Endodermal cell (in vitro differentiated cells): ENCODE data around the gene BAIAP2. TPM values are rescaled to one million over a fixed set of nuclear protein-coding genes. Genes with fewer than 3 reads are reported as not detected.

Source experiments
- DNase-seq: peaks from one replicate; pipeline ENCODE4 v3.0.0-alpha.2; 2017
- H3K27ac ChIP-seq: 2 replicates; pipeline ENCODE4 v1.5.1; 2013; ENCODE audit warnings: mild to moderate bottlenecking, low read depth, low read length, moderate library complexity
- H3K27me3 ChIP-seq: 2 replicates; pipeline ENCODE4 v1.6.1; 2013; ENCODE audit warnings: mild to moderate bottlenecking, low read length, moderate library complexity; ENCODE audit not compliant: insufficient read depth, control insufficient read depth, poor library complexity, severe bottlenecking
- H3K36me3 ChIP-seq: 2 replicates; pipeline ENCODE4 v1.7.0; 2013; ENCODE audit warnings: mild to moderate bottlenecking, low read length, moderate library complexity; ENCODE audit not compliant: control insufficient read depth, insufficient read depth
- H3K4me1 ChIP-seq: one replicate; pipeline ENCODE4 v1.7.0; 2013; ENCODE audit warnings: low read length; ENCODE audit not compliant: control insufficient read depth, insufficient read depth
- H3K4me3 ChIP-seq: 2 replicates; pipeline ENCODE4 v1.5.1; 2013; ENCODE audit warnings: mild to moderate bottlenecking, low read length, moderate library complexity
- H3K9ac ChIP-seq: 2 replicates; pipeline ENCODE4 v1.6.1; 2013; ENCODE audit warnings: mild to moderate bottlenecking, low read length, moderate library complexity; ENCODE audit not compliant: poor library complexity, severe bottlenecking; ENCODE audit errors: extremely low read depth
- H3K9me3 ChIP-seq: 2 replicates; pipeline ENCODE4 v1.6.1; 2013; ENCODE audit warnings: mild to moderate bottlenecking, low read length, moderate library complexity; ENCODE audit not compliant: control insufficient read depth
- H3K27ac Mint-ChIP-seq: 2 replicates; pipeline ENCODE4 v1.8.0; 2020; ENCODE audit warnings: mixed read lengths
- H3K27me3 Mint-ChIP-seq: 2 replicates; pipeline ENCODE4 v1.8.0; 2021; ENCODE audit warnings: mild to moderate bottlenecking, mixed read lengths; ENCODE audit not compliant: insufficient read depth
- H3K36me3 Mint-ChIP-seq: 2 replicates; pipeline ENCODE4 v1.8.0; 2020; ENCODE audit warnings: low read depth, mixed read lengths
- H3K4me1 Mint-ChIP-seq: 2 replicates; pipeline ENCODE4 v1.8.0; 2020; ENCODE audit warnings: mixed read lengths
- H3K4me3 Mint-ChIP-seq: 2 replicates; pipeline ENCODE4 v1.8.0; 2020; ENCODE audit warnings: mild to moderate bottlenecking, moderate library complexity, mixed read lengths
- H3K9me3 Mint-ChIP-seq: 2 replicates; pipeline ENCODE4 v1.8.0; 2020; ENCODE audit warnings: mild to moderate bottlenecking, mixed read lengths
- CTCF ChIP-seq: fragments of 200-600 bp; sonication (generic); conservative IDR thresholded peaks from 2 replicates; pipeline ENCODE4 v1.5.0; 2021; ENCODE audit warnings: antibody characterized with exemption, mild to moderate bottlenecking
- whole genome bisulfite sequencing, 2 experiments: methylation state at CpG; one replicate each; pipeline versions ENCODE4 v1.1.5 to v1.1.7; 2013; ENCODE audit warnings: missing lambda C conversion rate in 2 of 2, mixed read lengths in 1 of 2; ENCODE audit not compliant: insufficient coverage in 1 of 2, insufficient read length in 1 of 2; 5-methylcytosine and 5-hydroxymethylcytosine counted together
- total RNA-seq, 2 donors: library from RNA; stranded (reverse); fragmentation: NEBNext Ultra II Directional in 1 of 2; extraction: Animal tissue kit (Norgen Biotek cat#: 25700) in 1 of 2; gene quantifications; 2 replicates in 1 of 2; 3 replicates in 1 of 2; pipeline ENCODE4 v1.2.1, GENCODE V29; 2021

The BAIAP2 gene
- total RNA-seq, 2 donors from 2014 or later: 24.9 to 32.7 TPM

GRCh38 chr17:81003711-81004475 lies 31.1 kb upstream of the BAIAP2 start:
- WGBS, 2 experiments: 6 to 13% methylated on average over 30 to 67 of the region's 72 CpGs
- Mint-ChIP-seq H3K4me1 (peaks cover 3% of the 10 kb centered on the region), H3K9me3 (no peaks in the 10 kb centered on the region), H3K27me3 (peaks cover 63% of the 10 kb centered on the region), H3K27ac (no peak overlapping the region), H3K36me3 (peaks cover 7% of the 10 kb centered on the region), H3K4me3 (peak overlapping the region; percentile 15)
- no peak overlapping the region for H3K27ac ChIP-seq
- H3K27me3 ChIP-seq: peaks cover 59% of the 10 kb centered on the region
- no peaks in the 10 kb centered on the region for H3K9me3 ChIP-seq
- no peaks in the 10 kb centered on the region for H3K4me1 ChIP-seq
- no peak for DNase-seq
- no peak overlapping the region for H3K9ac ChIP-seq
- no peak overlapping the region for H3K4me3 ChIP-seq
- H3K36me3 ChIP-seq: peaks cover 10% of the 10 kb centered on the region
- no peak for TF ChIP-seq CTCF

GRCh38 chr17:81006891-81007290 lies 28.1 kb upstream of the BAIAP2 start:
- WGBS, 2 experiments: 69 to 84% methylated on average over 4 to 10 of the region's 10 CpGs
- no peak overlapping the region for H3K9ac ChIP-seq
- DNase-seq: no peak
- H3K9me3 ChIP-seq: peaks cover 18% of the 10 kb centered on the region
- no peak overlapping the region for H3K4me3 ChIP-seq
- Mint-ChIP-seq H3K4me1 (peaks cover 3% of the 10 kb centered on the region), H3K4me3 (no peak overlapping the region), H3K9me3 (peaks cover 19% of the 10 kb centered on the region), H3K27me3 (peaks cover 64% of the 10 kb centered on the region), H3K36me3 (no peaks in the 10 kb centered on the region), H3K27ac (no peak overlapping the region)
- H3K27ac ChIP-seq: no peak overlapping the region
- H3K4me1 ChIP-seq: no peaks in the 10 kb centered on the region
- H3K36me3 ChIP-seq: no peaks in the 10 kb centered on the region
- H3K27me3 ChIP-seq: peaks cover 59% of the 10 kb centered on the region
- TF ChIP-seq CTCF: no peak

GRCh38 chr17:81008140-81008539 lies 26.8 kb upstream of the BAIAP2 start:
- Mint-ChIP-seq H3K27me3 (peaks cover 51% of the 10 kb centered on the region), H3K4me3 (no peak overlapping the region), H3K36me3 (peaks cover 2% of the 10 kb centered on the region), H3K27ac (no peak overlapping the region), H3K4me1 (peaks cover 3% of the 10 kb centered on the region), H3K9me3 (peaks cover 30% of the 10 kb centered on the region)
- Histone ChIP-seq H3K4me3 (no peak overlapping the region), H3K36me3 (no peaks in the 10 kb centered on the region), H3K4me1 (no peaks in the 10 kb centered on the region), H3K9me3 (peaks cover 29% of the 10 kb centered on the region), H3K27me3 (peaks cover 48% of the 10 kb centered on the region), H3K9ac (no peak overlapping the region), H3K27ac (no peak overlapping the region)
- no peak for TF ChIP-seq CTCF
- no peak for DNase-seq
- WGBS, 2 experiments: 85 to 91% methylated on average over 9 to 11 of the region's 11 CpGs
